AG09319 (cell line): Measurements from ENCODE around the gene MYL11.

Experiments used
- DNase-seq: peaks from one replicate; pipeline ENCODE4 v3.0.0-alpha.2; 2010; ENCODE audit warnings: low read depth; ENCODE audit errors: extremely low read depth
- CTCF ChIP-seq: IDR thresholded peaks from 2 replicates; pipeline ENCODE4 v1.5.1; 2011; ENCODE audit warnings: low read depth, mild to moderate bottlenecking, inconsistent platforms, low read length, moderate library complexity

Gene MYL11

GRCh38 chr16:30346286-30346685 lies 28.3 kb upstream of the MYL11 start:
- no peak for TF ChIP-seq CTCF
- no peak for DNase-seq

- TF ChIP-seq CTCF, result no peak
- DNase-seq, result no peak
These were observed 26.5 kb upstream of the MYL11 start for GRCh38 chr16:30348113-30348512.

- no peak for TF ChIP-seq CTCF
- no peak for DNase-seq
These were observed 25.7 kb upstream of the MYL11 start for GRCh38 chr16:30348929-30349328.

GRCh38 chr16:30349675-30350074 lies 24.9 kb upstream of the MYL11 start:
- DNase-seq, result no peak
- TF ChIP-seq CTCF, result no peak

GRCh38 chr16:30350134-30350871 lies 24.3 kb upstream of the MYL11 start:
- DNase-seq, result no peak
- no peak for TF ChIP-seq CTCF

GRCh38 chr16:30351001-30351441 lies 23.6 kb upstream of the MYL11 start:
- DNase-seq, result no peak
- no peak for TF ChIP-seq CTCF

- TF ChIP-seq CTCF, result no peak
- peak; percentile 84 for DNase-seq
These were observed 22.8 kb upstream of the MYL11 start for GRCh38 chr16:30351586-30352419.
